Stimulated activated memory B cell treated with anti-CD40 and anti-IgM and Interleukin-4, amounts not matched to agents 10 μg/mL and 1 μg/mL and 100 μg/mL, for 72 hours (primary cell): ENCODE results near the gene HHIP.
"Not testable (repeated sequence)": the region's sequence is repeated elsewhere in the genome, so short reads cannot be mapped to it uniquely, and the experiment has no call there.

Source experiments
- ATAC-seq: fragments of 150-1000 bp; cut with Tn5 transposase; 2 replicates; pipeline ENCODE4 v1.10.0; 2021
- H3K27ac Mint-ChIP-seq: one replicate; pipeline ENCODE4 v1.8.0; 2022; ENCODE audit warnings: mild to moderate bottlenecking, mixed read lengths
- H3K27me3 Mint-ChIP-seq: one replicate; pipeline ENCODE4 v1.8.0; 2022; ENCODE audit warnings: mixed read lengths
- H3K36me3 Mint-ChIP-seq: one replicate; pipeline ENCODE4 v1.8.0; 2022; ENCODE audit warnings: mixed read lengths
- H3K4me1 Mint-ChIP-seq: one replicate; pipeline ENCODE4 v1.8.0; 2022; ENCODE audit warnings: mixed read lengths
- H3K4me3 Mint-ChIP-seq: one replicate; pipeline ENCODE4 v1.8.0; 2022; ENCODE audit warnings: mild to moderate bottlenecking, moderate library complexity, mixed read lengths
- H3K9me3 Mint-ChIP-seq: one replicate; pipeline ENCODE4 v1.8.0; 2022; ENCODE audit warnings: mixed read lengths

The HHIP gene

GRCh38 chr4:144740316-144740715 lies 94.4 kb downstream of the HHIP start:
- no peak overlapping the region for H3K4me3 Mint-ChIP-seq

GRCh38 chr4:144748814-144749555 lies 103.0 kb downstream of the HHIP start:
- no peaks in the 10 kb centered on the region for H3K4me1 Mint-ChIP-seq
- no peak overlapping the region for H3K27ac Mint-ChIP-seq
- H3K4me3 Mint-ChIP-seq: no peak overlapping the region
- H3K27me3 Mint-ChIP-seq: no peaks in the 10 kb centered on the region
- no peaks in the 10 kb centered on the region for H3K9me3 Mint-ChIP-seq
- H3K36me3 Mint-ChIP-seq: no peaks in the 10 kb centered on the region
- no peak for ATAC-seq

More at GRCh38 chr4:144740316-144740715, 94.4 kb downstream of the HHIP start:
- no peak for ATAC-seq
- Mint-ChIP-seq H3K36me3 (no peaks in the 10 kb centered on the region), H3K4me1 (no peaks in the 10 kb centered on the region), H3K27ac (no peak overlapping the region), H3K27me3 (no peaks in the 10 kb centered on the region), H3K9me3 (no peaks in the 10 kb centered on the region)

GRCh38 chr4:144750348-144750747 lies 104.4 kb downstream of the HHIP start:
- Mint-ChIP-seq H3K27ac (no peak overlapping the region), H3K36me3 (no peaks in the 10 kb centered on the region), H3K27me3 (no peaks in the 10 kb centered on the region), H3K4me1 (no peaks in the 10 kb centered on the region), H3K4me3 (no peak overlapping the region), H3K9me3 (no peaks in the 10 kb centered on the region)
- ATAC-seq: no peak

- no peak overlapping the region for H3K27ac Mint-ChIP-seq
Measured at GRCh38 chr4:144754562-144755410, 108.8 kb downstream of the HHIP start.

GRCh38 chr4:144757969-144758368 lies 112.0 kb downstream of the HHIP start:
- Mint-ChIP-seq H3K36me3 (no peaks in the 10 kb centered on the region), H3K27me3 (no peaks in the 10 kb centered on the region), H3K27ac (no peak overlapping the region), H3K9me3 (peaks cover 6% of the 10 kb centered on the region), H3K4me3 (no peak overlapping the region), H3K4me1 (no peaks in the 10 kb centered on the region)
- no peak for ATAC-seq

More at GRCh38 chr4:144754562-144755410, 108.8 kb downstream of the HHIP start:
- ATAC-seq: no peak
- H3K9me3 Mint-ChIP-seq: peaks cover 2% of the 10 kb centered on the region
- H3K4me1 Mint-ChIP-seq: no peaks in the 10 kb centered on the region
- H3K36me3 Mint-ChIP-seq: no peaks in the 10 kb centered on the region
- no peak overlapping the region for H3K4me3 Mint-ChIP-seq
- H3K27me3 Mint-ChIP-seq: no peaks in the 10 kb centered on the region

- H3K36me3 Mint-ChIP-seq, H3K4me1 Mint-ChIP-seq, H3K27ac Mint-ChIP-seq, H3K4me3 Mint-ChIP-seq, ATAC-seq, H3K9me3 Mint-ChIP-seq, H3K27me3 Mint-ChIP-seq: not testable (repeated sequence)
Measured at GRCh38 chr4:144768809-144769208, 122.9 kb downstream of the HHIP start.

GRCh38 chr4:144778364-144778763 lies 132.4 kb downstream of the HHIP start:
- ATAC-seq: no peak
- H3K27ac Mint-ChIP-seq: no peak overlapping the region
- no peaks in the 10 kb centered on the region for H3K36me3 Mint-ChIP-seq
- no peaks in the 10 kb centered on the region for H3K27me3 Mint-ChIP-seq
- H3K4me1 Mint-ChIP-seq: no peaks in the 10 kb centered on the region
- peaks cover 5% of the 10 kb centered on the region for H3K9me3 Mint-ChIP-seq
- no peak overlapping the region for H3K4me3 Mint-ChIP-seq

- H3K4me3 Mint-ChIP-seq: no peak overlapping the region
- no peak overlapping the region for H3K27ac Mint-ChIP-seq
Measured at GRCh38 chr4:144782345-144782744, 136.4 kb downstream of the HHIP start.

GRCh38 chr4:144785961-144786360 lies 140.0 kb downstream of the HHIP start:
- no peak for ATAC-seq
- H3K4me3 Mint-ChIP-seq: no peak overlapping the region

More at GRCh38 chr4:144782345-144782744, 136.4 kb downstream of the HHIP start:
- no peak for ATAC-seq
- H3K27me3 Mint-ChIP-seq: no peaks in the 10 kb centered on the region
- peaks cover 3% of the 10 kb centered on the region for H3K9me3 Mint-ChIP-seq
- H3K4me1 Mint-ChIP-seq: no peaks in the 10 kb centered on the region
- no peaks in the 10 kb centered on the region for H3K36me3 Mint-ChIP-seq

GRCh38 chr4:144787365-144788258 lies 141.7 kb downstream of the HHIP start:
- no peaks in the 10 kb centered on the region for H3K36me3 Mint-ChIP-seq
- H3K4me3 Mint-ChIP-seq: no peak overlapping the region
- H3K9me3 Mint-ChIP-seq: no peaks in the 10 kb centered on the region
- H3K27me3 Mint-ChIP-seq: peaks cover 16% of the 10 kb centered on the region
- H3K4me1 Mint-ChIP-seq: no peaks in the 10 kb centered on the region
- no peak overlapping the region for H3K27ac Mint-ChIP-seq
- no peak for ATAC-seq

More at GRCh38 chr4:144785961-144786360, 140.0 kb downstream of the HHIP start:
- Mint-ChIP-seq H3K9me3 (no peaks in the 10 kb centered on the region), H3K27ac (no peak overlapping the region), H3K36me3 (no peaks in the 10 kb centered on the region), H3K27me3 (peaks cover 5% of the 10 kb centered on the region), H3K4me1 (no peaks in the 10 kb centered on the region)

GRCh38 chr4:144788469-144788868 lies 142.5 kb downstream of the HHIP start:
- H3K4me1 Mint-ChIP-seq: no peaks in the 10 kb centered on the region
- no peak overlapping the region for H3K4me3 Mint-ChIP-seq
- peaks cover 2% of the 10 kb centered on the region for H3K9me3 Mint-ChIP-seq
- peaks cover 16% of the 10 kb centered on the region for H3K27me3 Mint-ChIP-seq
- H3K27ac Mint-ChIP-seq: no peak overlapping the region
- ATAC-seq: no peak
- H3K36me3 Mint-ChIP-seq: no peaks in the 10 kb centered on the region

- H3K4me1 Mint-ChIP-seq, H3K4me3 Mint-ChIP-seq, H3K27ac Mint-ChIP-seq, ATAC-seq, H3K36me3 Mint-ChIP-seq: not testable (repeated sequence)
- H3K9me3 Mint-ChIP-seq: peaks cover 11% of the 10 kb centered on the region
- H3K27me3 Mint-ChIP-seq: peaks cover 16% of the 10 kb centered on the region
Measured at GRCh38 chr4:144791933-144792332, 146.0 kb downstream of the HHIP start.
